ENCODE results near the gene FSTL5. TPM values are rescaled to one million over a fixed set of nuclear protein-coding genes. Genes with fewer than 3 reads are reported as not detected.

Gene FSTL5
- total RNA-seq, 2 donors from 2014 or later: 0.13 TPM; not detected in 1

GRCh38 chr4:161663844-161664243 is 500.0 kb downstream of the FSTL5 start:
- Histone ChIP-seq H3K9me3 (no peaks in the 10 kb centered on the region), H3K9ac (ENCODE audit: low read depth in 2 of 2, low read length in 2 of 2) (no peak overlapping the region), H3K36me3 (no peaks in the 10 kb centered on the region), H3K4me3 (no peak overlapping the region), H3K27ac (no peak overlapping the region), H3K27me3 (no peaks in the 10 kb centered on the region), H3K4me1 (no peaks in the 10 kb centered on the region)
- intact Hi-C loops (cut with DNase I): no loop called here
- no peak for DNase-seq
- no peak for TF ChIP-seq CTCF (IDR thresholded peaks at IDR 0.05)

- no peak for DNase-seq
- no peak for TF ChIP-seq CTCF (IDR thresholded peaks at IDR 0.05)
- Histone ChIP-seq H3K9me3 (no peaks in the 10 kb centered on the region), H3K4me1 (no peaks in the 10 kb centered on the region), H3K27ac (no peak overlapping the region), H3K27me3 (no peaks in the 10 kb centered on the region), H3K9ac (ENCODE audit: low read depth in 2 of 2, low read length in 2 of 2) (no peak overlapping the region), H3K4me3 (no peak overlapping the region), H3K36me3 (no peaks in the 10 kb centered on the region)
- intact Hi-C loops (cut with DNase I): no loop called here
Measured at GRCh38 chr4:161658676-161659075, 505.1 kb downstream of the FSTL5 start.

GRCh38 chr4:161657616-161658015 is 506.2 kb downstream of the FSTL5 start:
- Histone ChIP-seq H3K4me1 (no peaks in the 10 kb centered on the region), H3K9ac (ENCODE audit: low read depth in 2 of 2, low read length in 2 of 2) (no peak overlapping the region), H3K27ac (no peak overlapping the region), H3K4me3 (no peak overlapping the region), H3K27me3 (no peaks in the 10 kb centered on the region), H3K36me3 (no peaks in the 10 kb centered on the region), H3K9me3 (no peaks in the 10 kb centered on the region)
- intact Hi-C loops (cut with DNase I): no loop called here
- TF ChIP-seq CTCF (IDR thresholded peaks at IDR 0.05): no peak
- DNase-seq: no peak

- Histone ChIP-seq H3K4me1 (no peaks in the 10 kb centered on the region), H3K27ac (no peak overlapping the region), H3K4me3 (no peak overlapping the region), H3K36me3 (no peaks in the 10 kb centered on the region), H3K27me3 (no peaks in the 10 kb centered on the region), H3K9ac (ENCODE audit: low read depth in 2 of 2, low read length in 2 of 2) (no peak overlapping the region), H3K9me3 (no peaks in the 10 kb centered on the region)
- TF ChIP-seq CTCF (IDR thresholded peaks at IDR 0.05): no peak
- no peak for DNase-seq
- intact Hi-C loops (cut with DNase I): no loop called here
Measured at GRCh38 chr4:161656594-161656993, 507.2 kb downstream of the FSTL5 start.

- Histone ChIP-seq H3K36me3 (no peaks in the 10 kb centered on the region), H3K4me1 (no peaks in the 10 kb centered on the region), H3K9me3 (no peaks in the 10 kb centered on the region), H3K9ac (ENCODE audit: low read depth in 2 of 2, low read length in 2 of 2) (no peak overlapping the region), H3K4me3 (no peak overlapping the region), H3K27me3 (no peaks in the 10 kb centered on the region), H3K27ac (no peak overlapping the region)
- no peak for TF ChIP-seq CTCF (IDR thresholded peaks at IDR 0.05)
- intact Hi-C loops (cut with DNase I): no loop called here
- no peak for DNase-seq
Measured at GRCh38 chr4:161655148-161655547, 508.7 kb downstream of the FSTL5 start.

- Histone ChIP-seq H3K27me3 (no peaks in the 10 kb centered on the region), H3K4me3 (no peak overlapping the region), H3K36me3 (no peaks in the 10 kb centered on the region), H3K9me3 (no peaks in the 10 kb centered on the region), H3K27ac (no peak overlapping the region), H3K9ac (ENCODE audit: low read depth in 2 of 2, low read length in 2 of 2) (no peak overlapping the region), H3K4me1 (no peaks in the 10 kb centered on the region)
- TF ChIP-seq CTCF (IDR thresholded peaks at IDR 0.05): no peak
- intact Hi-C loops (cut with DNase I): no loop called here
- DNase-seq: no peak
Measured at GRCh38 chr4:161653697-161654096, 510.1 kb downstream of the FSTL5 start.
